ENCODE measurements around the gene PPP1R14C. TPM values are rescaled to one million over a fixed set of nuclear protein-coding genes. Genes with fewer than 3 reads are reported as not detected.

PPP1R14C gene
- total and polyA plus RNA-seq, 2 donors (not counting 3 experiments of a cell fraction or from before 2014, with no cell fraction given), result not detected

- no peak overlapping the region for H3K27ac ChIP-seq (ENCODE audit: insufficient read depth, low read depth, low read length)
- H2AFZ ChIP-seq (ENCODE audit: low read depth, low read length), result no peak overlapping the region
- POLR2A ChIA-PET, result no interaction called here
- no peak overlapping the region for H3K4me2 ChIP-seq (ENCODE audit: insufficient read depth, low read length)
- no peaks in the 10 kb centered on the region for H3K36me3 ChIP-seq (ENCODE audit: control insufficient read depth in 2 of 2, extremely low read depth in 1 of 2, insufficient read depth in 2 of 2, low read length in 2 of 2)
- H3K4me3 ChIP-seq (replicated peaks in 1 of 3; ENCODE audit: insufficient read depth in 1 of 3, low read depth in 1 of 3, low read length in 3 of 3), result no peak overlapping the region
- no TSS peak for BruUV-seq (replicated peaks)
- FAIRE-seq, result no peak
- DNase-seq (ENCODE audit: low read depth, low spot score), result no peak
- TF ChIP-seq POLR2A (IDR thresholded peaks at IDR 0.05; ENCODE audit: low read depth, low read length) (no peak), CTCF (IDR thresholded peaks at IDR 0.05; ENCODE audit: extremely low read depth in 1 of 2, insufficient read depth in 1 of 2, low read depth in 1 of 2, low read length in 2 of 2) (no peak), MAX (IDR thresholded peaks at IDR 0.05; ENCODE audit: insufficient read depth, insufficient read length) (no peak), GATA2 (IDR thresholded peaks at IDR 0.05; ENCODE audit: insufficient read depth, insufficient read length, low read depth, low read length) (no peak), EZH2 (IDR thresholded peaks at IDR 0.05; ENCODE audit: borderline replicate concordance, low read depth, low read length, severe bottlenecking) (no peak), JUN (IDR thresholded peaks at IDR 0.05; ENCODE audit: borderline replicate concordance, insufficient read depth, insufficient read length, low read depth) (no peak), POLR2AphosphoS5 (IDR thresholded peaks at IDR 0.05; ENCODE audit: insufficient read depth, low read depth, low read length) (no peak), FOS (IDR thresholded peaks at IDR 0.05; ENCODE audit: borderline replicate concordance, insufficient read depth, low read length) (no peak), MYC (IDR thresholded peaks at IDR 0.05; ENCODE audit: low read depth, low read length) (no peak)
- no peaks in the 10 kb centered on the region for H4K20me1 ChIP-seq (replicated peaks; ENCODE audit: control insufficient read depth, extremely low read depth, insufficient read depth, low read length)
- no peaks in the 10 kb centered on the region for H3K27me3 ChIP-seq (ENCODE audit: control insufficient read depth in 2 of 2, insufficient read depth in 2 of 2, low read length in 2 of 2)
- H3K4me1 ChIP-seq (ENCODE audit: control insufficient read depth, extremely low read depth, insufficient read depth, low read length), result no peaks in the 10 kb centered on the region
- dilution Hi-C loops (cut with MboI; ENCODE audit: extremely low pct_ligation_motif_present, low sequenced_read_pairs), result no loop called here
- intact Hi-C loops (cut with micrococcal nuclease), result no loop called here
- CTCF ChIA-PET, result no interaction called here
- no peaks in the 10 kb centered on the region for H3K79me2 ChIP-seq (ENCODE audit: control insufficient read depth, insufficient read depth, low read length)
- H3K9me3 ChIP-seq (replicated peaks; ENCODE audit: control insufficient read depth, insufficient read depth, low read length), result no peaks in the 10 kb centered on the region
- no peaks in the 10 kb centered on the region for H3K9me1 ChIP-seq (replicated peaks; ENCODE audit: control insufficient read depth, extremely low read depth, insufficient read depth, low read length)
- no peak overlapping the region for H3K9ac ChIP-seq (replicated peaks; ENCODE audit: extremely low read depth, insufficient read depth, low read length)
Measured at GRCh38 chr6:150199241-150199640, 56.4 kb downstream of the PPP1R14C start.

All from endothelial cell of umbilical vein (primary cell).